Endothelial cell of umbilical vein (primary cell): ENCODE measurements around the gene TMEM145. TPM values are rescaled to one million over a fixed set of nuclear protein-coding genes. Genes with fewer than 3 reads are reported as not detected.
A peak's percentile ranks its signal among the peaks of the same experiment; 100 is the strongest.

Experiments
- BruUV-seq: library from RNA; stranded (reverse); fragments of 400-500 nt; replicated peaks from 2 replicates; lab custom pipeline; 2021; lab: Mats Ljungman, UMichigan
- CTCF ChIA-PET: fragments of 300-600, 350-600 bp; sonication (Branson Sonifier 250); formaldehyde crosslinking; loops from one replicate; lab custom pipeline; 2021; ENCODE audit warnings: antibody characterized with exemption, inconsistent platforms; lab: Charles Lee
- POLR2A ChIA-PET: fragments of 300-600, 350-600 bp; sonication (Branson Sonifier 250); formaldehyde crosslinking; loops from one replicate; lab custom pipeline; 2021; ENCODE audit warnings: antibody characterized with exemption, inconsistent platforms; lab: Charles Lee
- DNase-seq: peaks from one replicate; pipeline ENCODE4 v3.0.0-alpha.2; 2011; ENCODE audit warnings: low read depth, low spot score
- FAIRE-seq: peaks from 2 replicates; lab custom pipeline; 2011; peaks lifted over from hg19 to GRCh38; lab: Jason Lieb, UNC
- H2AFZ ChIP-seq: 2 replicates; pipeline ENCODE4 v1.6.0; 2012; ENCODE audit warnings: low read depth, low read length, control low read depth, inconsistent platforms
- H3K27ac ChIP-seq: 2 replicates; pipeline ENCODE4 v1.5.1; 2011; ENCODE audit warnings: low read depth, mild to moderate bottlenecking, control low read depth, low read length, moderate library complexity; ENCODE audit not compliant: insufficient read depth
- H3K27me3 ChIP-seq, 2 experiments: 2 replicates each; pipeline versions ENCODE4 v1.6.0 to v1.6.1; 2011; ENCODE audit warnings: low read length in 2 of 2, mixed read lengths in 1 of 2; ENCODE audit not compliant: control insufficient read depth in 2 of 2, insufficient read depth in 2 of 2
- H3K36me3 ChIP-seq, 2 experiments: 2 replicates in 1 of 2; 3 replicates in 1 of 2; pipeline ENCODE4 v1.5.1; 2011; ENCODE audit warnings: low read length in 2 of 2, mild to moderate bottlenecking in 1 of 2, moderate library complexity in 1 of 2; ENCODE audit not compliant: control insufficient read depth in 2 of 2, insufficient read depth in 2 of 2; ENCODE audit errors: extremely low read depth in 1 of 2
- H3K4me1 ChIP-seq: 3 replicates; pipeline ENCODE4 v1.5.1; 2011; ENCODE audit warnings: mild to moderate bottlenecking, low read length; ENCODE audit not compliant: control insufficient read depth, insufficient read depth; ENCODE audit errors: extremely low read depth
- H3K4me2 ChIP-seq: 2 replicates; pipeline ENCODE4 v1.6.1; 2011; ENCODE audit warnings: low read length, control low read depth, mixed read lengths; ENCODE audit not compliant: insufficient read depth
- H3K4me3 ChIP-seq, 3 experiments: fragments of 200-600 bp in 1 of 3; sonication (generic), shearing (Covaris generic) in 1 of 3; replicated peaks in 1 of 3; 2 replicates each; pipeline ENCODE4 v1.5.1; 2011 to 2016; ENCODE audit warnings: control low read depth in 3 of 3, low read length in 3 of 3, mild to moderate bottlenecking in 2 of 3, inconsistent platforms in 1 of 3, low read depth in 1 of 3, moderate library complexity in 1 of 3; ENCODE audit not compliant: insufficient read depth in 1 of 3
- H3K79me2 ChIP-seq: 2 replicates; pipeline ENCODE4 v1.6.0; 2012; ENCODE audit warnings: low read length, inconsistent platforms; ENCODE audit not compliant: control insufficient read depth, insufficient read depth
- H3K9ac ChIP-seq: replicated peaks from 2 replicates; pipeline ENCODE3; 2011; ENCODE audit warnings: low read length, control low read depth; ENCODE audit not compliant: insufficient read depth; ENCODE audit errors: extremely low read depth
- H3K9me1 ChIP-seq: replicated peaks from 3 replicates; pipeline ENCODE4 v1.6.0; 2011; ENCODE audit warnings: mild to moderate bottlenecking, low read length; ENCODE audit not compliant: control insufficient read depth, insufficient read depth; ENCODE audit errors: extremely low read depth
- H3K9me3 ChIP-seq: replicated peaks from 2 replicates; pipeline ENCODE4 v1.5.1; 2012; ENCODE audit warnings: low read length, inconsistent platforms; ENCODE audit not compliant: control insufficient read depth, insufficient read depth
- H4K20me1 ChIP-seq: replicated peaks from 2 replicates; pipeline ENCODE3; 2011; ENCODE audit warnings: mild to moderate bottlenecking, low read length; ENCODE audit not compliant: control insufficient read depth, insufficient read depth; ENCODE audit errors: extremely low read depth
- CTCF ChIP-seq, 2 donors: IDR thresholded peaks; 1 replicate in 1 of 2; 2 replicates in 1 of 2; pipeline ENCODE4 v1.5.1; 2011; ENCODE audit warnings: low read length in 2 of 2, mild to moderate bottlenecking in 2 of 2, moderate library complexity in 2 of 2, control low read depth in 1 of 2, inconsistent platforms in 1 of 2, low read depth in 1 of 2; ENCODE audit not compliant: insufficient read depth in 1 of 2; ENCODE audit errors: extremely low read depth in 1 of 2
- EZH2 ChIP-seq: IDR thresholded peaks from 2 replicates; pipeline ENCODE4 v1.6.1; 2012; ENCODE audit warnings: borderline replicate concordance, low read depth, mild to moderate bottlenecking, moderate library complexity, low read length, inconsistent platforms; ENCODE audit not compliant: severe bottlenecking
- FOS ChIP-seq: IDR thresholded peaks from 2 replicates; pipeline ENCODE4 v1.6.1; 2011; ENCODE audit warnings: mild to moderate bottlenecking, low read length, moderate library complexity, borderline replicate concordance; ENCODE audit not compliant: insufficient read depth
- GATA2 ChIP-seq: IDR thresholded peaks from 2 replicates; pipeline ENCODE4 v1.7.0; 2011; ENCODE audit warnings: low read depth, mild to moderate bottlenecking, moderate library complexity, mixed read lengths, low read length; ENCODE audit not compliant: insufficient read length, insufficient read depth
- JUN ChIP-seq: IDR thresholded peaks from 2 replicates; pipeline ENCODE4 v1.6.1; 2011; ENCODE audit warnings: borderline replicate concordance, low read depth; ENCODE audit not compliant: insufficient read length, insufficient read depth
- MAX ChIP-seq: IDR thresholded peaks from 2 replicates; pipeline ENCODE4 v1.6.1; 2011; ENCODE audit not compliant: insufficient read depth, insufficient read length
- MYC ChIP-seq: IDR thresholded peaks from one replicate; pipeline ENCODE4 v1.6.1; 2011; ENCODE audit warnings: mild to moderate bottlenecking, low read depth, low read length
- POLR2A ChIP-seq: IDR thresholded peaks from 2 replicates; pipeline ENCODE4 v1.6.1; 2012; ENCODE audit warnings: low read depth, mild to moderate bottlenecking, control low read depth, low read length
- POLR2AphosphoS5 ChIP-seq: IDR thresholded peaks from 2 replicates; pipeline ENCODE4 v1.6.1; 2012; ENCODE audit warnings: low read depth, mild to moderate bottlenecking, control low read depth, low read length, moderate library complexity; ENCODE audit not compliant: insufficient read depth
- dilution Hi-C: fragments of 300-500 bp; cut with MboI; formaldehyde crosslinking; loops from one replicate; pipeline ENCODE4 v1.15.0; 2019; ENCODE audit warnings: low sequenced_read_pairs; ENCODE audit not compliant: extremely low pct_ligation_motif_present
- intact Hi-C: fragments of 100-400 bp; cut with micrococcal nuclease; formaldehyde crosslinking; loops from one replicate; pipeline ENCODE4 v1.10.0; 2022
- polyA plus RNA-seq, 4 experiments: library from polyadenylated mRNA; depleted of rRNA in 3 of 4; stranded (reverse) in 3 of 4; unstranded in 1 of 4; fragments of >200 nt; gene quantifications; 2 replicates each; pipeline versions ENCODE4 v1.2.1 to v1.2.3, GENCODE V29; 2011 to 2012; ENCODE audit warnings: missing spikeins in 1 of 4
- total RNA-seq: library from RNA; stranded (reverse); gene quantifications from 2 replicates; pipeline ENCODE4 v1.2.3, GENCODE V29; 2021

The TMEM145 gene
- total and polyA plus RNA-seq, 2 donors (not counting 3 experiments of a cell fraction or from before 2014, with no cell fraction given), result not detected

DNA sequence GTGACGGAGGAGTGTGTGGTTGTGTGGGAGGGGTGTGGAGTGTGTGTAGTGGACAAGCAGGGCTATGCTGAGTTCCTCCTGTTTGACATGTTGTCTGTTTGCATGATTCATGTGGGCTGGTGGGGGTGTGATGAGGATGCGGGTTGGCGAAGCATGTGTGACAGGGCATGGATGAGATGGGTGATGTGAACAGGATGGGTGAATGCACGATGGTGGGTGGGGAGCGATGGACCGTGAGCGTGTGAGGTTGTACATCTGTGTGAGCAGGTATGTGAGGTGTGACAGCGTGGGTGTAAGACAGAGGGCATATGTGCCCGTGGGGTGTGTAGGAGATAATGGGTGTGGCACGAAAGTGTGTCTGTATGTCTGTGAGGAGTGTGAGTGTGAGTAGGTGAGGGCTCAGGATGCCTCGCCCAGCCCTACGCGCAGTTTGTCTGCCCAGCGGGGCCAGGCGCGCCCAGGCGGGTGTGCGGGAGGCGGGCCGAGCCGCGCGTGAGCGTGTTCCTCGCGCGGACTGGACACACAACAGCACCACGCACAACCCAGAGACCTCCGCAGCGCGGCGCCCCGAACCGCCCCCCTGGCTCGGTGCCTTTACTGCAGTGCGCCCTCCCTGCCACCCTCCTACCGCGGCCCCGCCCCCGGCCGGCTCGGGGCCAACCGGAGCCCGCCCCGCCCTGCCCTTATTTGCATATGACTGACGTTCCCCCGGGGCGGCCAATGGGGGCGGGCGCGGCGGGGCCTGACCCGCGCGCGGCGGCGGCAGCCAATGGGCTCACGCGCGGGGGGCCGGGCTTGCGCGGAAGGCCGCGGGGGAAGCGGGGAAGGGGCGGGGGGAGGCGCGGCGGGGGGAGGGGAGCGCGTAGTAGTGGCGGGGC lies 29.7 kb upstream of the TMEM145 start:
- Histone ChIP-seq H3K27ac (no peak overlapping the region), H3K9ac (no peak overlapping the region), H2AFZ (no peak overlapping the region), H3K36me3 (peaks cover 2 to 13% of the 10 kb centered on the region in 2 experiments), H3K9me1 (no peaks in the 10 kb centered on the region), H3K9me3 (no peaks in the 10 kb centered on the region), H3K27me3 (no peaks in the 10 kb centered on the region), H4K20me1 (no peaks in the 10 kb centered on the region), H3K4me3 (peak overlapping the region in 2 of 3 experiments; percentile 3 to 35), H3K4me1 (peaks cover 53% of the 10 kb centered on the region), H3K4me2 (peak overlapping the region; percentile 39), H3K79me2 (peaks cover 26% of the 10 kb centered on the region)
- peak; percentile 95 for DNase-seq
- dilution Hi-C loops, result no loop called here
- intact Hi-C loops, result no loop called here
- TF ChIP-seq MAX (no peak), POLR2AphosphoS5 (no peak)
- ChIA-PET POLR2A (interaction anchor here (1.7 kb wide), 1 partner anchor 13 kb away, joined by 6 read pairs; no protein-coding TSS in a partner anchor), CTCF (interaction anchor here (0.7 to 7.4 kb wide), 4 partner anchors 32 to 1978 kb away, joined by 4 to 365 read pairs (median 5); partner anchors contain the start of gene GSK3A)
- peak; percentile 89 for FAIRE-seq
- BruUV-seq, result no TSS peak

DNA sequence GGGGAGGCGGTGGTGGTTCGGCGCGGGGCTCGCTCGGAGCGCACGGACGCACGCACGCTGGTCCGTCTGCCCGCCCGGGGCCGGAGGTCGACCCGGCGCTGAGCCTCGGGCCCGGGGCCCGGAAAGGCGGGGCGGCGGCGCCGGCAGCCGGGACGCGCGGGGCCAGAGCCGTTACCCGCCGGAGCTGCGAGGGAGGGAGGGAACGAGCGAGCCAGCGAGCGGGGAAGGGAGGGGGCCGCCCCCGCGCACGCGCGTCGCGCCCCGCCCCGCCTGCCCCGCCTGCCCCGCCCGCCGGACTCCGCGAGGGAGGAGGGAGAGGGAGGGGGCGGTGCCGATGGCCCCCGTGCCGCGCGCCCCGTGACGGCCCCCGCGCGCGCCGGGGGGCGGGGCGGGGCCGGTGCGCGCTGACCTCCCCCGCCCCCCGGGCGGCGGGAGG lies 29.0 kb upstream of the TMEM145 start:
- ChIA-PET POLR2A (no interaction called here), CTCF (interaction anchor here (0.7 to 3.0 kb wide), 5 partner anchors 12 to 1979 kb away, joined by 4 to 17 read pairs (median 5); no protein-coding TSS in a partner anchor)
- Histone ChIP-seq H3K9ac (peak overlapping the region; percentile 44), H3K9me3 (no peaks in the 10 kb centered on the region), H3K4me3 (peak overlapping the region in 1 of 3 experiments; percentile 55), H3K4me1 (peaks cover 47% of the 10 kb centered on the region), H4K20me1 (no peaks in the 10 kb centered on the region), H3K27me3 (no peaks in the 10 kb centered on the region), H3K27ac (no peak overlapping the region), H3K9me1 (no peaks in the 10 kb centered on the region), H3K79me2 (peaks cover 26% of the 10 kb centered on the region), H3K4me2 (no peak overlapping the region), H2AFZ (no peak overlapping the region), H3K36me3 (peaks cover 3 to 20% of the 10 kb centered on the region in 2 experiments)
- TF ChIP-seq FOS (no peak), JUN (no peak), POLR2AphosphoS5 (no peak), EZH2 (no peak), GATA2 (no peak), MAX (no peak), MYC (no peak), POLR2A (no peak), CTCF (IDR thresholded peaks at IDR 0.05; ENCODE audit: extremely low read depth in 1 of 2, insufficient read depth in 1 of 2, low read depth in 1 of 2, low read length in 2 of 2) (no peak)
- intact Hi-C loops (no loop called here), dilution Hi-C loops (no loop called here)
- peak; percentile 51 for DNase-seq
- FAIRE-seq, result peak; percentile 68
- no TSS peak for BruUV-seq
